Kidney capillary endothelial cell (primary cell): ENCODE results near the gene SOCS1.
"Not testable (repeated sequence)": the region's sequence is repeated elsewhere in the genome, so short reads cannot be mapped to it uniquely, and the experiment has no call there.

Experiments used
- DNase-seq: peaks from one replicate; pipeline ENCODE4 v3.0.0-alpha.2; 2018; ENCODE audit warnings: low spot score

SOCS1 gene, protein sequence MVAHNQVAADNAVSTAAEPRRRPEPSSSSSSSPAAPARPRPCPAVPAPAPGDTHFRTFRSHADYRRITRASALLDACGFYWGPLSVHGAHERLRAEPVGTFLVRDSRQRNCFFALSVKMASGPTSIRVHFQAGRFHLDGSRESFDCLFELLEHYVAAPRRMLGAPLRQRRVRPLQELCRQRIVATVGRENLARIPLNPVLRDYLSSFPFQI

GRCh38 chr16:11255737-11256660 is at the start of gene SOCS1:
TSS of gene SOCS1 (minus strand) at chr16:11256204. CDS start at chr16:11255478, 726 bp downstream.
- DNase-seq, result peak; percentile 88

GRCh38 chr16:11303405-11304138 is 47.6 kb upstream of the SOCS1 start:
- DNase-seq, result no peak

DNA sequence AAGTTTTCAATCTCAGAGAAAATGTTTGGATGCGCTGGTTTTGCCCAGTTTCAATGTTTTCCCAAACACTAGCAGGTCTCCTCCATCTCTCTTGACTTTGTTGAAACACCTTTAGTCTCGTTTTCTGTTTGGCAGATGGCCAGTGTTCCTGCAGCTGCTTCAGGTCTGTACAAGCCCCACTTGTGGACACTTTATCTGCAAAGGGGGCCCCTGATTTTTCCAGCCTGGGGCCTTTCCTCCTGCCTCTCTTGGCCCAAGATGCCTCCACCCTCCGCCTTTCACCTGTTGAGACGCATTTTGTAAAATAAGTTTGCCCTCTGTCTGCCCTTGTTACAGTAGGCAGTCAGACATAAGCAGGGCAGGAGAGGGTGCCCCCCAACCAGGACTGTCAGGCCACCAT is 47.0 kb upstream of the SOCS1 start:
- DNase-seq, result no peak

- DNase-seq, result no peak
These were observed 45.9 kb upstream of the SOCS1 start for GRCh38 chr16:11301645-11302501.

DNA sequence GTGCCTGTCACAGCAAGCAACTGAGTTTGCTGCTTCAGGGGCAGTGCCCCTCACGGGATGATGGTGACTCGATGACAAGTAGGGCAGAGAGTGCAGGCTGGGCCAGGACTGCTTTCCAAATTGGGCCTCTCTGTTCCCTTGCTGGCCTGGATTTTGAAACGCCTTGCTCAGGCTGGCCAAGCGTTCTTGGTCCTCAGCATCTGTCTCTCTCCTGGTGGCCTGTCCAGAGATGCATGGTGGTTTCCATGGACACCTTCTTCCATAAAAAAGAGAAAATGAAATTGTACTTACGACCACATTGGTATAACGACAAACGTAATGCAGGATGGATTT is 44.5 kb upstream of the SOCS1 start:
- DNase-seq, result no peak

DNA sequence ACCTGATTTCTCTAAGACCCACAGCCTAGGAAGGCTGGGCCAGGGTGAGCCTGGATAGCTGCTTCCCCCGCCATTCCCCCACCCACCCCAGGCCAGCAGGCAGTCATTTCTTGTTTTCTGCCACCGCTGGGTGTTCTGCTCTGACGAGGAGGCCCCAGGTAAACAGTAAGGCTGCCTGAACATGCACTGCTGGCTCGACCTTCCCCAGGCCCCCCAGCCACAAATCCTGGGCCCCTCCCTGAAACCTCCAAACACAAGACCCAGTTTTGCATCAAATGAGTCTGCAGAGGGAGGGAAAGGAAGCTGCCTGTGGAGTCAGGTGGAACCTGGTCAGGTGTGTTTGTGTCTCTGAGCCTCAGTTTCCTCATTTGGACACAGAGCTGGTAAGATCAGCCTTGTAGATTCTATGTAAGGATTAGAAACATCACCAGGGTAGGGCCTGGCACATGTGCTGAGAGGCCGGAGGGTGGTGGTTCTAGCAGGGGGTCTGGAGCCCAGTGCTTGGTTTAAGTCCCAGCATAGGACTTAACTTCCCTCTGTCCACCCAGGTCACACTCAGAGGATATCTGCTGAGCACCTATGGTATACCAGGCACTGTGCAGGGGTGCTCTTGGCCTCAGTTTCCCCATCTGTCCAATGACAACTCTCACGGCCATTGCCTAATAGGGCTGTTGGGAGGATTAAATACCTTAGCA is 44.0 kb upstream of the SOCS1 start:
- DNase-seq, result no peak

GRCh38 chr16:11298950-11299547 is 43.0 kb upstream of the SOCS1 start:
- DNase-seq, result not testable (repeated sequence)

DNA sequence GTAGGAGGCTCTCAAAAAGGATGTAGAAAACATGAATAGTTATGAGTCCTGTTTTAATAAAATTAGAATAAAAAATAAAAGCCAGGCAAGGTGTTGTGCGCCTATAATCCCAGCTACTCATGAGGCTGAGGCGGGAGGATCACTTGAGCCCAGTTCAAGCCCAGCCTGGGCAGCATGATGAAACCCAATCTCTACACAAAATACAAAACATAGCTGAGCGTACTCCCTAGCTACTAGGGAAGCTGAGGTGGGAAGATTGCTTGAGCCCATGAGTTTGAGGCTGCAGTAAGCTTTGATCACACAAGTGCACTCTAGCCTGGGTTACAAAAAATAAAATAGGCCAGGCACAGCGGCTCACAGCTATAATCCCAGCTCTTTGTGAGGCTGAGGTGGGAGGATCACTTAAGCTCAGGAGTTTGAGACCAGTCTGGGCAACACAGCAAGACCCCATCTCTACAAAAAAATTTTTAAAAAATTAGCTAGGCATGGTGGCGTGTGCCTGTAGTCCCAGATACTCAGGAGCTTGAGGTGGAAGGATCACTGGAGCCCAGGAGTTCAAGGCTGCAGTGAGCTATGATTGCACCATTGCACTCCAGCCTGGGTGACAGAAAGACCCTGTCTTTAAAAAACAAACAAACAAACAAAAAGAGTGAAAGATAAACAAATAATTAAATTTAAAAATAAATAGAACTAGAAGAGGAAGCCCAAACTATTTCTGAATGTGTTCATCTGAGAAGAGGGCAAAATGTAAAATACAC is 42.3 kb upstream of the SOCS1 start:
- no peak for DNase-seq

GRCh38 chr16:11297492-11298142 is 41.6 kb upstream of the SOCS1 start:
- no peak for DNase-seq

DNA sequence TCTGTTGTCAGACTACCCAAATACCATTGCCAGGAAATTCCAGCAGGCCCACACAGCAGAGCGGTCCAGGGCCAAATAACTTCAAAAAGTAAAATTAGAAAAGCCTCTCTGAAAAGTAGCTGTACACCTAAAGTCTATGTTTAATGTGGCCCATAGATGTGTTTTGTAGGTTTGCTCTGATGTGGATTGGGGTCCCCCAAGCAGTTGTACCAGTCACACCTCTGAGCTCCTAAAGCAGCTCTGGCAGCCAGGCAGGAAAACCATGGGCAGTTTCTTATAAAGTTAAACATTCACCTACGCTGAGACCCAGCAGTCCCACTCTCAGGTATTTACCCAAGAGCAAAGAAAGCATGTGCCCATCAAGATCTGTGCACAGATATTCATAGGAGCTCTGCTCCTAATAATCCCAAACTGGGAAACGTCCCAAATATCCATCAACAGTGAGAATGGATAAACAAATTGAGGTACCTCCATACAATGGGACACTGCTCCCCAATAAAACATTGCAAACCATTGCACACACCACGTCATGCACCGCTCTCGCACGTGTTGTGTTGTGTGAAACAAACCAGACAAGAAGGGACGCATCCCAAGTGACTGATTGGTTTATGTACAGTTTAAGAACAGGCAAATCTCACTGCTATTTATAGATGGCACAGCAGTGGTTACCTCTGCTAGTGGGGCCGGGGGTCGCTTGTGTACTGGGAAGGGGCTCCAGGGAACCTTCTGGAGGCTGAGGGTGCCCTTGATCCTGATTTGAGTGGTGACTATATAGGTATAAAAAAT is 40.9 kb upstream of the SOCS1 start:
- no peak for DNase-seq

DNA sequence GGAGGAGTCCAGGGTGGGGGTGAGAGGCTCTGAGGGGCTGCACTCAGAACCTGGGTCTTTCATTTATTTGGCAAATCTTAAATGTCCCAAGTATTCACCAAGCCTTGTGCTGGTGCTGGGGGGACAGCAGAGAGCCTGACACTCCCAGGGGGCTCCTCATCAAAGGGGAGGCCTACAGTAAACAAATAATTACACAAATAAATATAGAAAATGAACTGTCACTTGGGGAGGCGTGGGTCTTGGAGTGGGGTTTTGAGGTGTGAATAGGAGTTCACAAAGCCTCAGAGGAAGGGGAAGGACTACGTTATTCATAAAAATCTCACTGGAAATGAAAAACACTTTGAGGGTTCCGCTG is 40.3 kb upstream of the SOCS1 start:
- no peak for DNase-seq

- no peak for DNase-seq
These were observed 39.7 kb upstream of the SOCS1 start for GRCh38 chr16:11295672-11296071.

- no peak for DNase-seq
These were observed 36.2 kb upstream of the SOCS1 start for GRCh38 chr16:11292076-11292748.

DNA sequence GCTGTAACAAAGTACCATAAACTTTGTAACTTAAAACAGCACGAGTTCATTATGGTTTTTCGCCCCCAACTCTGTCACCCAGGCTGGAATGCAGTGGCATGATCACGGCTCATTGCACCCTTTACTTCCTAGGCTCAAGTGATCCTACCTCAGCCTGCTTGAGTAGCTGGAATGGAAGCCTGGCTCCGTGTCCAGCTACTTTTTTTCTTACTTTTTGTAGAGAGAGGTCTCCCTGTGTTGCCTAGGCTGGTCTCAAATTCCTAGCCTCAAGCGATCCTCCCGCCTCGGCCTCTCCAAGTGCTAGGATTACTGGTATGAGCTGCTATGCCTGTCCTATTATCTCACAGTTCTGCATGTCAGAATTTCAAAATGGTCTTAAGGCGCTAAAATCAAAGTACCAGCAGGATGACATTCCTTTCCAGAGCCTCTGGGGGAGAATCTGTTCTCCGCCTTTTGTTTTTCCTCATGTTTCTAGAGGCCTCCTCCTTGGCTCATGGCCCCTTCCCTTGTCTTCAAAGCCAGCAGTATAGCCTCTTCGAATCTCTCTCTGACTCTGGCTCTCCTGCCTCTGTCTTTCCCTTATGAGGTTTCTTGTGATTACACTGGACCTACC is 35.2 kb upstream of the SOCS1 start:
- no peak for DNase-seq

- no peak for DNase-seq
These were observed 34.3 kb upstream of the SOCS1 start for GRCh38 chr16:11290102-11290893.

DNA sequence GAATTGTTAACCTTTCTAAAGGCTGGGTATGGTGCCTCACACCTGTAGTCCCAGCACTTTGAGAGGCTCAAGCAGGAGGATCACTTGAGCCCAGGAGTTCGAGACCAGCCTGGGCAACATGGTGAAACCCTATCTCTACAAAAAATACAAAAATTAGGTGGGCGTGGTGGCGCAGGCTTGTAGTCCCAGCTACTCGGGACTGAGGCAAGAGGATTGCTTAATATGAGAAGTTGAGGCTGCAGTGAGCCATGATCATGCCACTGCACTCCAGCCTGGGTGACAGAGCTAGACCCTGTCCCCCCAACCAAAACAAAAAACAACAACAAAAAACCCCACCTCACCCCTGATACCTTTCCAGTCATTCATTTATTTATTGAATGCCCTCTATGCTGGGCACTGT is 33.7 kb upstream of the SOCS1 start:
- not testable (repeated sequence) for DNase-seq

- DNase-seq, result no peak
These were observed 33.2 kb upstream of the SOCS1 start for GRCh38 chr16:11289202-11289601.
